GM12878 (cell line): ENCODE results near the gene CCDC68. TPM values are rescaled to one million over a fixed set of nuclear protein-coding genes. Genes with fewer than 3 reads are reported as not detected.

Experiments used
- ATAC-seq: fragments of 200-7000 bp; cut with Tn5 transposase; 3 replicates; pipeline ENCODE4 v1.9.1; 2020; ENCODE audit warnings: mild to moderate bottlenecking, moderate library complexity
- BruUV-seq: library from RNA; stranded (reverse); fragments of 400-500 nt; replicated peaks from 2 replicates; lab custom pipeline; 2021; lab: Mats Ljungman, UMichigan
- CTCF ChIA-PET: fragments of 300-600 bp; sonication (Branson Sonifier 250); formaldehyde crosslinking; extraction: SDS; loops from one replicate; lab custom pipeline; 2021; ENCODE audit warnings: inconsistent platforms; lab: Yijun Ruan, JAX
- POLR2A ChIA-PET: fragments of 350-600 bp; formaldehyde crosslinking; extraction: SDS; loops from one replicate; lab custom pipeline; 2021; ENCODE audit warnings: inconsistent platforms; lab: Charles Lee
- RAD21 ChIA-PET: fragments of 300-600 bp; sonication (Branson Sonifier 250); formaldehyde crosslinking; loops from one replicate; lab custom pipeline; 2023; ENCODE audit warnings: antibody characterized with exemption; ENCODE audit not compliant: unreplicated experiment; lab: Charles Lee
- SMC1A ChIA-PET: fragments of 300-600 bp; sonication (Branson Sonifier 250); formaldehyde crosslinking; loops from one replicate; lab custom pipeline; 2023; ENCODE audit not compliant: unreplicated experiment, uncharacterized antibody; lab: Charles Lee
- DNase-seq: peaks from one replicate; pipeline ENCODE4 v3.0.0-alpha.2; 2011; ENCODE audit warnings: low read depth, low spot score
- FAIRE-seq: peaks from 3 replicates; lab custom pipeline; 2011; peaks lifted over from hg19 to GRCh38; lab: Jason Lieb, UNC
- H2AFZ ChIP-seq: 2 replicates; pipeline ENCODE4 v1.6.0; 2011; ENCODE audit warnings: low read depth, low read length, control low read depth; ENCODE audit not compliant: control insufficient read depth
- H3K27ac ChIP-seq: 2 replicates; pipeline ENCODE4 v1.5.1; 2011; ENCODE audit warnings: control low read depth; ENCODE audit not compliant: control insufficient read depth, insufficient read depth
- H3K27me3 ChIP-seq, 2 experiments: replicated peaks in 1 of 2; 2 replicates each; pipeline versions ENCODE4 v1.6.0 to v1.6.1; 2011; ENCODE audit warnings: low read length in 1 of 2; ENCODE audit not compliant: control insufficient read depth in 2 of 2, insufficient read depth in 2 of 2
- H3K36me3 ChIP-seq, 2 experiments: 2 replicates each; pipeline ENCODE4 v1.5.1; 2011; ENCODE audit warnings: low read length in 1 of 2; ENCODE audit not compliant: control insufficient read depth in 2 of 2, insufficient read depth in 2 of 2
- H3K4me1 ChIP-seq: 2 replicates; pipeline ENCODE4 v1.6.1; 2011; ENCODE audit warnings: mild to moderate bottlenecking, low read length, moderate library complexity, mixed read lengths; ENCODE audit not compliant: control insufficient read depth, insufficient read depth
- H3K4me2 ChIP-seq: 2 replicates; pipeline ENCODE4 v1.6.0; 2011; ENCODE audit warnings: control low read depth; ENCODE audit not compliant: control insufficient read depth, insufficient read depth
- H3K4me3 ChIP-seq: fragments of 200-600 bp; sonication (generic); 2 replicates; pipeline ENCODE4 v1.5.1; 2016
- H3K79me2 ChIP-seq: 2 replicates; pipeline ENCODE4 v1.6.0; 2011; ENCODE audit warnings: low read length; ENCODE audit not compliant: control insufficient read depth, insufficient read depth
- H3K9ac ChIP-seq: 2 replicates; pipeline ENCODE4 v1.8.0; 2011; ENCODE audit warnings: low read length, control low read depth, mixed read lengths; ENCODE audit not compliant: control insufficient read depth, insufficient read depth
- H3K9me3 ChIP-seq: replicated peaks from 3 replicates; pipeline ENCODE4 v1.5.1; 2011; ENCODE audit warnings: mild to moderate bottlenecking, low read length; ENCODE audit not compliant: control insufficient read depth, insufficient read depth
- H4K20me1 ChIP-seq: 2 replicates; pipeline ENCODE4 v1.6.0; 2011; ENCODE audit not compliant: control insufficient read depth, insufficient read depth
- CHD4 ChIP-seq: fragments of 200-600 bp; sonication (generic); IDR thresholded peaks from 2 replicates; pipeline ENCODE4 v1.6.1; 2016; ENCODE audit warnings: mild to moderate bottlenecking
- DPF2 ChIP-seq: fragments of 450-650 bp; IDR thresholded peaks from 2 replicates; pipeline ENCODE4 v1.6.1; 2017; ENCODE audit warnings: mild to moderate bottlenecking
- EGR1 ChIP-seq, 2 experiments: IDR thresholded peaks; 1 replicate in 1 of 2; 2 replicates in 1 of 2; pipeline ENCODE4 v1.6.1; 2011 to 2012; ENCODE audit warnings: low read depth in 2 of 2, low read length in 2 of 2, borderline replicate concordance in 1 of 2, mild to moderate bottlenecking in 1 of 2, moderate library complexity in 1 of 2
- IRF4 ChIP-seq: IDR thresholded peaks from 2 replicates; pipeline ENCODE4 v1.6.1; 2011; ENCODE audit warnings: low read depth, low read length
- MEF2B ChIP-seq: fragments of 450-650 bp; IDR thresholded peaks from 2 replicates; pipeline ENCODE4 v1.6.1; 2018; ENCODE audit warnings: mild to moderate bottlenecking, moderate library complexity; ENCODE audit not compliant: partially characterized antibody, poor library complexity, severe bottlenecking
- MTA2 ChIP-seq: fragments of 450-650 bp; IDR thresholded peaks from 2 replicates; pipeline ENCODE4 v1.6.1; 2016; ENCODE audit warnings: low read depth, mild to moderate bottlenecking, moderate library complexity
- RAD21 ChIP-seq: IDR thresholded peaks from 2 replicates; pipeline ENCODE4 v1.6.1; 2011; ENCODE audit warnings: mild to moderate bottlenecking, low read depth, low read length, moderate library complexity; ENCODE audit not compliant: insufficient read depth
- RBBP5 ChIP-seq: fragments of 200-600 bp; sonication (generic); conservative IDR thresholded peaks from 2 replicates; pipeline ENCODE4 v1.6.1; 2016
- SUPT20H ChIP-seq: IDR thresholded peaks from 2 replicates; pipeline ENCODE4 v1.6.1; 2011; ENCODE audit warnings: low read depth, mild to moderate bottlenecking, low read length, moderate library complexity, borderline replicate concordance; ENCODE audit not compliant: control insufficient read depth
- TCF12 ChIP-seq: IDR thresholded peaks from 2 replicates; pipeline ENCODE4 v1.6.1; 2011; ENCODE audit warnings: low read depth, mild to moderate bottlenecking, low read length
- TCF3 ChIP-seq: IDR thresholded peaks from 2 replicates; pipeline ENCODE4 v1.6.1; 2012; ENCODE audit warnings: low read depth, mild to moderate bottlenecking, low read length, borderline replicate concordance; ENCODE audit not compliant: insufficient read depth
- WGBS: methylation state at CpG from one replicate; pipeline ENCODE4 v1.1.6; 2016; ENCODE audit warnings: low lambda C conversion rate; ENCODE audit not compliant: insufficient replicate concordance, insufficient coverage; ENCODE audit errors: missing lambda C conversion rate; 5-methylcytosine and 5-hydroxymethylcytosine counted together
- in situ Hi-C: fragments of 300-500 bp; cut with MboI; formaldehyde crosslinking; loops from 9 replicates; pipeline ENCODE4 v1.14.3; 2018; ENCODE audit warnings: mixed read lengths
- intact Hi-C: fragments of 100-400 bp; cut with micrococcal nuclease; formaldehyde crosslinking; loops from one replicate; pipeline ENCODE4 v1.14.2; 2022; ENCODE audit not compliant: unreplicated experiment
- polyA plus RNA-seq, 11 experiments: library from polyadenylated mRNA; depleted of rRNA in 4 of 11; unstranded in 6 of 11; stranded (reverse) in 5 of 11; fragments of >200 nt; fragmentation: Nextera tagmentation in 4 of 11; fragmentation: Illumina TruSeq in 1 of 11; extraction: Ambion mirVana in 4 of 11; extraction: Trizol in 1 of 11; gene quantifications; 1 replicate in 1 of 11; 2 replicates in 10 of 11; pipeline versions ENCODE4 v1.2.1 to v1.2.3, GENCODE V29; 2011 to 2016; ENCODE audit warnings: inconsistent platforms in 2 of 11, missing spikeins in 2 of 11, low read depth in 1 of 11
- total RNA-seq, 4 experiments: library from RNA; depleted of rRNA in 3 of 4; stranded (reverse); fragments of >200 nt in 3 of 4; fragmentation: Illumina TruSeq in 1 of 4; extraction: Trizol in 1 of 4; gene quantifications; 2 replicates each; pipeline versions ENCODE4 v1.2.1 to v1.2.3, GENCODE V29; 2013 to 2021
- TF ChIP-seq, protein P1 (sequence below): fragments of 450-650 bp; IDR thresholded peaks from 2 replicates; pipeline ENCODE4 v1.6.1; 2014; ENCODE audit warnings: mild to moderate bottlenecking
- TF ChIP-seq, protein P2 (sequence below): IDR thresholded peaks from 2 replicates; pipeline ENCODE4 v1.6.1; 2012; ENCODE audit warnings: low read depth, low read length, improper control_type of control experiment
- TF ChIP-seq, protein P3 (sequence below): fragments of 150-350 bp; IDR thresholded peaks from 2 replicates; pipeline ENCODE4 v1.6.1; 2016; ENCODE audit warnings: low read depth, low read length

Gene CCDC68
- total and polyA plus RNA-seq, 10 of the 15 experiments (the other 5 are each of a cell fraction or from before 2014, with no cell fraction given) = 0.04 TPM; not detected in 9

DNA sequence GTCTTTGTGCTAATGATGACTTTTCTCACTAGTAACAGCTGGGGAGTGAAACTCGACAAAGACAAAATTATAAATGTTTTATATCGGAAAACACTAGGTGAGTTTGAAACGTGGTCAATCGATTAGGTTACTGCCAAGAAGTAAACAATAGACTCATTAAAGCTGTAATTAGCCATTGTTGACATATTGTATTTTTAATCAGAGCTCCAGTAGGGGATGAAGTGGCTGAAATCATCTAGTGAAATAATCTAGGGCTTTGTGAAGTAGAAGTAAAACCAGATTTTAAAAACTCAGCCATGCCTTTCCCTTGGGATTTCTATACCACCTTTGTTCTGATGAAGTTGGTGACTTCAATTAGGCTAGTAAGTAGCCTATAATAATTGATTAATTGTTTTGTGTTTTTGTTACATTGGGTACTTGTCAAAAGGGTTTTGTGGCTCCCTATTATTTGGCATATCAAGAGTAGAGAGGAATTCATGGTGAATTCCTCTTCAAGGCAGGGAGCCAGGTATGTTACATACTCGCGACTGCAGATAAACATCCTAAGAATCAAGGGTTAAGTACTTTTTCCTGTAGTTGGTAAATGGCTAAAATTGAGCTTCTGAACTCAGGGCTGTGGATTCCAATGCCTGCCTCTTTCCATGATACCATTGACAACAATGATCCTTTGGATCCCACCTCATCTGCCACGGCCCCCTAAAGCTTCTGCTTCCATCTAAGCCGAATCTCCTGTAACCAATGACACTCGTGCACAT lies 99.4 kb downstream of the CCDC68 start (continued):
- TF ChIP-seq, protein P1, sequence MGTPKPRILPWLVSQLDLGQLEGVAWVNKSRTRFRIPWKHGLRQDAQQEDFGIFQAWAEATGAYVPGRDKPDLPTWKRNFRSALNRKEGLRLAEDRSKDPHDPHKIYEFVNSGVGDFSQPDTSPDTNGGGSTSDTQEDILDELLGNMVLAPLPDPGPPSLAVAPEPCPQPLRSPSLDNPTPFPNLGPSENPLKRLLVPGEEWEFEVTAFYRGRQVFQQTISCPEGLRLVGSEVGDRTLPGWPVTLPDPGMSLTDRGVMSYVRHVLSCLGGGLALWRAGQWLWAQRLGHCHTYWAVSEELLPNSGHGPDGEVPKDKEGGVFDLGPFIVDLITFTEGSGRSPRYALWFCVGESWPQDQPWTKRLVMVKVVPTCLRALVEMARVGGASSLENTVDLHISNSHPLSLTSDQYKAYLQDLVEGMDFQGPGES = no peak
- TF ChIP-seq, protein P2, sequence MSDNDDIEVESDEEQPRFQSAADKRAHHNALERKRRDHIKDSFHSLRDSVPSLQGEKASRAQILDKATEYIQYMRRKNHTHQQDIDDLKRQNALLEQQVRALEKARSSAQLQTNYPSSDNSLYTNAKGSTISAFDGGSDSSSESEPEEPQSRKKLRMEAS = no peak

DNA sequence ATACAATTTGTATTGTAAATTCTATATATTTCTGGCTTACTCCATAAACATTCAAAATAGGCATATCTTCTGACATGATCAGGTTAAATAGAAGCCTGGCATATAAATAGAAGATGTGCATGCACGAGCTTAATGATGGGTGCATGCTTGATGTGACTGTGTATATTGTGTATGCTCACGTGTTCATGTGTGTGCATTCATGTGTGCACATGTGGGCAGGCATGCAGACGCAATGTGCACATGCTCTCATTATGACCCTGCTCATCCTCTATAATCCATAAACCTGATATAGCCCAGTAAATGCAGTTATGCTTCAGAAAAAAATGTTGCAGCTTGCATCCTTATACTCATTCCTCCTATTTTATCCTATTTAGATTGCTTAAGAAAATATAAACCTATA lies 101.8 kb downstream of the CCDC68 start:
- in situ Hi-C loops = no loop called here
- BruUV-seq = no TSS peak
- Histone ChIP-seq H4K20me1 (no peaks in the 10 kb centered on the region), H3K9ac (no peak overlapping the region), H3K4me1 (no peaks in the 10 kb centered on the region), H3K79me2 (no peaks in the 10 kb centered on the region), H3K27me3 (no peaks in the 10 kb centered on the region), H2AFZ (no peak overlapping the region), H3K27ac (no peak overlapping the region), H3K4me3 (no peak overlapping the region), H3K36me3 (no peaks in the 10 kb centered on the region), H3K9me3 (no peaks in the 10 kb centered on the region), H3K4me2 (no peak overlapping the region)
- RAD21 ChIA-PET = no interaction called here
- WGBS = 19% methylated on average over 3 of the region's 3 CpGs
- FAIRE-seq (no peak), DNase-seq (no peak), ATAC-seq (no peak)
- POLR2A ChIA-PET = no interaction called here
- CTCF ChIA-PET = no interaction called here
- TF ChIP-seq DPF2 (no peak), IRF4 (no peak), TCF3 (no peak), RAD21 (no peak), TCF12 (no peak), CHD4 (no peak), EGR1 (IDR thresholded peaks at IDR 0.05; ENCODE audit: borderline replicate concordance in 1 of 2, low read depth in 2 of 2, low read length in 2 of 2) (no peak), SUPT20H (no peak), MEF2B (no peak), RBBP5 (no peak), MTA2 (no peak)
- TF ChIP-seq, protein P3, sequence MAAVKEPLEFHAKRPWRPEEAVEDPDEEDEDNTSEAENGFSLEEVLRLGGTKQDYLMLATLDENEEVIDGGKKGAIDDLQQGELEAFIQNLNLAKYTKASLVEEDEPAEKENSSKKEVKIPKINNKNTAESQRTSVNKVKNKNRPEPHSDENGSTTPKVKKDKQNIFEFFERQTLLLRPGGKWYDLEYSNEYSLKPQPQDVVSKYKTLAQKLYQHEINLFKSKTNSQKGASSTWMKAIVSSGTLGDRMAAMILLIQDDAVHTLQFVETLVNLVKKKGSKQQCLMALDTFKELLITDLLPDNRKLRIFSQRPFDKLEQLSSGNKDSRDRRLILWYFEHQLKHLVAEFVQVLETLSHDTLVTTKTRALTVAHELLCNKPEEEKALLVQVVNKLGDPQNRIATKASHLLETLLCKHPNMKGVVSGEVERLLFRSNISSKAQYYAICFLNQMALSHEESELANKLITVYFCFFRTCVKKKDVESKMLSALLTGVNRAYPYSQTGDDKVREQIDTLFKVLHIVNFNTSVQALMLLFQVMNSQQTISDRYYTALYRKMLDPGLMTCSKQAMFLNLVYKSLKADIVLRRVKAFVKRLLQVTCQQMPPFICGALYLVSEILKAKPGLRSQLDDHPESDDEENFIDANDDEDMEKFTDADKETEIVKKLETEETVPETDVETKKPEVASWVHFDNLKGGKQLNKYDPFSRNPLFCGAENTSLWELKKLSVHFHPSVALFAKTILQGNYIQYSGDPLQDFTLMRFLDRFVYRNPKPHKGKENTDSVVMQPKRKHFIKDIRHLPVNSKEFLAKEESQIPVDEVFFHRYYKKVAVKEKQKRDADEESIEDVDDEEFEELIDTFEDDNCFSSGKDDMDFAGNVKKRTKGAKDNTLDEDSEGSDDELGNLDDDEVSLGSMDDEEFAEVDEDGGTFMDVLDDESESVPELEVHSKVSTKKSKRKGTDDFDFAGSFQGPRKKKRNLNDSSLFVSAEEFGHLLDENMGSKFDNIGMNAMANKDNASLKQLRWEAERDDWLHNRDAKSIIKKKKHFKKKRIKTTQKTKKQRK = no peak
- SMC1A ChIA-PET = no interaction called here
- intact Hi-C loops = no loop called here
